PFSK-1 (cell line): Measurements from ENCODE around the gene SLCO2A1.

Experiments
- FOXP2 ChIP-seq: optimal IDR thresholded peaks from 2 replicates; pipeline ENCODE3; 2011; ENCODE audit warnings: borderline replicate concordance, control low read depth, inconsistent platforms; ENCODE audit not compliant: insufficient read depth; ENCODE audit errors: extremely low read length, extremely low read depth
- POLR2AphosphoS5 ChIP-seq: IDR thresholded peaks from 2 replicates; pipeline ENCODE4 v1.6.1; 2012; ENCODE audit warnings: low read depth, mild to moderate bottlenecking, control low read depth, low read length, moderate library complexity
- REST ChIP-seq, 2 experiments: IDR thresholded peaks; 2 replicates each; pipeline versions ENCODE4 v1.6.1 to v1.8.0; 2011 to 2012; ENCODE audit warnings: low read depth in 2 of 2, low read length in 2 of 2, control low read depth in 1 of 2, inconsistent platforms in 1 of 2, mild to moderate bottlenecking in 1 of 2, moderate library complexity in 1 of 2; ENCODE audit not compliant: insufficient read depth in 1 of 2
- SIN3A ChIP-seq: IDR thresholded peaks from 2 replicates; pipeline ENCODE4 v1.6.1; 2012; ENCODE audit warnings: mild to moderate bottlenecking, low read length, moderate library complexity, borderline replicate concordance; ENCODE audit not compliant: insufficient read depth
- TAF1 ChIP-seq: IDR thresholded peaks from 2 replicates; pipeline ENCODE4 v1.6.1; 2012; ENCODE audit warnings: low read length, control low read depth, borderline replicate concordance; ENCODE audit not compliant: insufficient read depth

The SLCO2A1 gene

DNA sequence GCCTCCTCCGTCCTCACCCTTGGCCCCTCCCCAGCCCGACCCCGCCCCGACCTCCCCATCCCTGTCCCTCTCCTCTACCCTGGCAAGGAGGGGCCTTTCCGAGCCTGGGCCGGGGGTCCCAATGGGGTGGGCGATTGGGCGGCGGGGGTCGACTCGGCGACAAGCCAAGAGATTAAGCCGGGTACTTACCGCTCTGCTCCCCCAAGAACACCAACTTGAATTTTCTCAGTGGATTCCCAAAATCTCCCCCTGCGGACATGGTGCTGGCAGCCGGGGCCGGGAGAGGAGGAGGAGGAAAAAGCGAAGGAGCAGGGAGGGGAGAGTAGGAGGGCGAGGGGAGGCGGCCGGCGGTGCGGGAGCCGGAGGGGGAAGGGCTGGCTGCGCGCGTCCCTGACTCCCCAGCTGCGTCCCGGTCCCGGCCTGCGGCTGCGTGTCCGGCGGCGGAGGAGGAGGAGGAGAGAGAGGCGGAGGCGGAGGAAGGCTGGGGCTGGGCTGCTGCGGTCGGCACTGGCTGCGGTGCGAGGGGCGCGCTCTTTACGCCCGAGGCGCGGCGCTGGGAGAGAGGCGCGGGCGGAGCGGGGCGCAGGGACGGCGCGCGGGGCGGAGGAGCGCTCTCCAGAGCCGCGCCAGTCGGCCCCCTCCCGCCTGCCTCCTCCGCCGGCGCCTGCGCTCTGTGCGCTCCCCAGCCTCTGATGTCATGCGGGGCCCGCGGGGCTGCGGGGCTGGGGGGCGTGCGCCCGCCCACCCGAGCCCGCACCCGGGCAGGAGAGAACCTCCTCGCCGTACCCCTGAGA, 134.3 kb downstream of the SLCO2A1 start, which contains the start of gene RAB6B:
TSS of gene RAB6B (minus strand) at position 675 of the 794 bp plus-strand sequence. CDS start at position 259, 416 bp downstream.
- no peak for TF ChIP-seq TAF1

DNA sequence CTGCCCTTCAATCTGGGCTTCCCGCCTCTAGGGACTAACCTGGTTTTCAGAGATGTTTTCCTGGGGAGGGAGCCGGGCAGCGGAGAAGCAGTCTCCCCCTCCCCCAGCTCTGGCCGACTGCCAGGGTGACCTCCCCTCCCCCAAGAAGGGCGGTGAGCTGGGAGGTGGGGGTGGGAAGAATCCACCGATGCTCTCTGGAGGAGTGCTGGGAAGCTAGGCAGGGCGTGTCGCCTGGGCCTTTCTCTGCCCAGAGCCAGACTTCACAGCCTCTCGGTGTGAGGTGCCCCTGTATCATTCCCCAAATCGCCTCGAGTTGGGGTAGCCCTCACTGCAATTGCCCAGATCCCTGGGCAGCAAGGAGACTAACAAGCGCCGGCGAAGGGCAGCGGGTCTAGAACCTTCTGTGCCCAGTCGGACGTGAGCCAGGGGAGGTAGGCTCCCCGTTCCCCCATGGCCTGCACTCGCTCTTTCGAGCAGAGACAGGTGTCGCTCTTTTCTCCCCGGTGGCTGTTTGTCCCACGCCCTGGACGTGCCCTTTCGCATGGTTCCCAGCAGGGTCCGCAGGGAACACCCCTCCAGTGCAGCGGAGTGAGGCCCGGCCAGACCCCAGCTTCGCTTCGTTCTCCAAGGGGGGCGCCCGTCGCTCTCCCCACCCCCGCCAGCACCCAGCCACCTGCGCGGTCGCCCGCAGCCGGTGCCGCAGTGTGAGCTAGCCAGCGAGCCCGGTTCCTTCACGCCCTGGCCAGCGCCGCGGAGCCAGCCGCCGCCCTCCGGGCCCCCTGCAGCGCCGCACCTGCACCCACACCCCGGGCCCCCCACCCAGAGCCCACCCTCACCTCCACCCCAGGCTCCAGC, 135.1 kb downstream of the SLCO2A1 start:
- no peak for TF ChIP-seq REST (IDR thresholded peaks at IDR 0.05; ENCODE audit: insufficient read depth in 1 of 2, low read depth in 2 of 2, low read length in 2 of 2)
- no peak for TF ChIP-seq TAF1
- no peak for TF ChIP-seq FOXP2
- no peak for TF ChIP-seq POLR2AphosphoS5
- TF ChIP-seq SIN3A: no peak

DNA sequence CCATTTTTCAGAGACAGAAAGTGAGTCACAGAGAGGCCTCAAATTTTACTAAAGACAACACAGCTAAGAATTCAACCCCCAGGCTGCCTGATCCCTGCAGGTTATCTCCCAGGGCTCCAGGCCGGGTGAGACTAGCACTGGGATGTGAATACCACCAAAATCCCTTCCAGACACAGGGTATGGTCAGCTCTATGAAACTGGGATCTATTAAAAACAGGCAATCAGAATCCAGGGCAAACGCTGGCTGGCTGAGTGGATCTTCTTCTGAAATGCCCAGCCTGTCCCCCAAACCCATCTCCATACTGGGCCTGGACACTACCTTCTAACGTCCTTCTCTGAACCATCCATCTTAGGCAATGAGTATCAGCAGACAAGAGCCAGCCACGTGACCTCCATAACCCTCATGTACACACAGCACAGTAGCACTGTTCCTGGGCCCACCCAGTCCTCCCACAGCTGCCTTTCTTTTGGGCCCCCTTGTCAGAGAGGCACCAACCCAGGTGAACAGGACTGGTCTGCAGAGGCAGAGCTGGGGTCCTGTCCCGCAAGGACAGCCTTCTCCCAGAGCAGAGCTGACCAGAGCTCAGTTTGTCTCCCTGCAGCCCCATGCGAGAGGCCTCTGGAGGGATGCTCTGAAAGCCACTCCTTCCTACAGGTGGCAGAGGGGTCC, 135.9 kb downstream of the SLCO2A1 start:
- TF ChIP-seq REST (IDR thresholded peaks at IDR 0.05; ENCODE audit: insufficient read depth in 1 of 2, low read depth in 2 of 2, low read length in 2 of 2) (no peak), FOXP2 (no peak), SIN3A (no peak)

- no peak for TF ChIP-seq TAF1
- no peak for TF ChIP-seq FOXP2
- no peak for TF ChIP-seq SIN3A
- no peak for TF ChIP-seq REST (IDR thresholded peaks at IDR 0.05; ENCODE audit: insufficient read depth in 1 of 2, low read depth in 2 of 2, low read length in 2 of 2)
- no peak for TF ChIP-seq POLR2AphosphoS5
Measured at GRCh38 chr3:133892541-133893231, 137.0 kb downstream of the SLCO2A1 start.
